ENCODE data around the gene HSPB8. TPM values are rescaled to one million over a fixed set of nuclear protein-coding genes. Genes with fewer than 3 reads are reported as not detected.
"Not testable (repeated sequence)": the region's sequence is repeated elsewhere in the genome, so short reads cannot be mapped to it uniquely, and the experiment has no call there.

The HSPB8 gene
- total and polyA plus RNA-seq, 4 experiments from 2014 or later = not detected

- no peaks in the 10 kb centered on the region for H3K27me3 ChIP-seq (ENCODE audit: insufficient read depth, low read length)
- no peak overlapping the region for H3K4me3 ChIP-seq (ENCODE audit: low read length in 2 of 2)
- no peak for DNase-seq
- Mint-ChIP-seq H3K4me3 (no peak overlapping the region), H3K9me3 (peaks cover 0 to 2% (median 0%) of the 10 kb centered on the region in 8 donors), H3K36me3 (no peaks in the 10 kb centered on the region), H3K4me1 (no peaks in the 10 kb centered on the region), H3K27me3 (peaks cover 0 to 4% of the 10 kb centered on the region in 2 donors), H3K27ac (no peak overlapping the region)
- ChIA-PET POLR2A (ENCODE audit: partially characterized antibody) (no interaction called here), CTCF (ENCODE audit: partially characterized antibody) (no interaction called here)
- no peak overlapping the region for H3K27ac ChIP-seq (ENCODE audit: low read depth, low read length)
- H3K36me3 ChIP-seq (ENCODE audit: insufficient read depth, low read length) = no peaks in the 10 kb centered on the region
- H3K9me3 ChIP-seq (ENCODE audit: control insufficient read depth in 1 of 2, low read length in 2 of 2) = no peaks in the 10 kb centered on the region
- no peaks in the 10 kb centered on the region for H3K4me1 ChIP-seq (ENCODE audit: insufficient read depth, low read length)
- intact Hi-C loops (cut with micrococcal nuclease) = no loop called here
Measured at GRCh38 chr12:119208626-119209061, 29.9 kb downstream of the HSPB8 start.

DNA sequence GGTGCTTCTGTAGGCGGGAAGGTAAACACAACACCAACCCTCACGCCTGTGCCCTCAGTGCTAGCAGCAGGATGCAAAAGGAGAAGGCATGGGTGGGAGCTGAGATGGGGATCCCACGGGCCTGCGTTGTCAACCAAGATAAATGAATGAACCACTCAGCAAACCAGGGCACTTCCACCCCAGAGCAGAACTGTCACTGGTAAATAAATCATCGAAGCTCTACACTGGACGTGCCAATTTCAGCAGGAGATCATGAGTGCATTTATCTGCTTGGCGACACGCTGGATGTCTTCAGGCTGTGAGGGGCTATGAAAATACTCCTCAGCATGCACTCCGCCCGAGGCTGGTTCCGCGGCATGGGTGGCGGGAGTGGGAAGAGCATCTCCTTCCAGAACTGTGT is 33.2 kb downstream of the HSPB8 start:
- H3K4me3 Mint-ChIP-seq = no peak overlapping the region

DNA sequence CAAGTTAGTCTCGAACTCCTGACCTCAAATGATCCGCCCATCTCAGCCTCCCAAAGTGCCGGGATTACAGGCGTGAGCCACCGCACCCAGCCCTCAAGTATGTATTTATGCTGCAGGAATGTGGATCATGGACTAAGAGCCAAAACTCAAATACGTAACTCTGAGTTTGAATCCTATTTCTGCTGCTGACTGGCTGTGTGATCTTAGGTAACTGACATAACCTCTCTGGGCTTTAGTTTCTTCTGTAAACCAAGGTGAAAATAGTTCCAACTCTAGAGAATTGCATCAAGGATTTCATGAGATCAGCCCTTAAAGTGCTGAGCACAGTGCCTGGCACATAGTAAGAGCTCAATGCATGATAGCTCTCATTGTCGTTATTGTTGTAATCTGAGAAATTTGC is 37.4 kb downstream of the HSPB8 start:
- no peak overlapping the region for H3K27ac Mint-ChIP-seq
- no peak overlapping the region for H3K4me3 Mint-ChIP-seq
- no peaks in the 10 kb centered on the region for H3K9me3 ChIP-seq (ENCODE audit: control insufficient read depth in 1 of 2, low read length in 2 of 2)
- no peaks in the 10 kb centered on the region for H3K27me3 ChIP-seq (ENCODE audit: insufficient read depth, low read length)
- no peaks in the 10 kb centered on the region for H3K4me1 ChIP-seq (ENCODE audit: insufficient read depth, low read length)
- no peak overlapping the region for H3K27ac ChIP-seq (ENCODE audit: low read depth, low read length)
- POLR2A ChIA-PET (ENCODE audit: partially characterized antibody) = no interaction called here
- H3K4me1 Mint-ChIP-seq = no peaks in the 10 kb centered on the region
- intact Hi-C loops (cut with micrococcal nuclease) = no loop called here
- H3K27me3 Mint-ChIP-seq = peaks cover 2% of the 10 kb centered on the region in 2 donors
- CTCF ChIA-PET (ENCODE audit: partially characterized antibody) = no interaction called here
- peaks cover 0 to 6% (median 0%) of the 10 kb centered on the region in 8 donors for H3K9me3 Mint-ChIP-seq
- no peak overlapping the region for H3K4me3 ChIP-seq (ENCODE audit: low read length in 2 of 2)
- no peaks in the 10 kb centered on the region for H3K36me3 ChIP-seq (ENCODE audit: insufficient read depth, low read length)
- H3K36me3 Mint-ChIP-seq = no peaks in the 10 kb centered on the region
- no peak for DNase-seq

More for the DNA sequence above, 33.2 kb downstream of the HSPB8 start:
- intact Hi-C loops (cut with micrococcal nuclease) = no loop called here
- Mint-ChIP-seq H3K36me3 (no peaks in the 10 kb centered on the region), H3K4me1 (no peaks in the 10 kb centered on the region), H3K9me3 (peaks cover 0 to 2% (median 0%) of the 10 kb centered on the region in 8 donors), H3K27me3 (no peaks in the 10 kb centered on the region), H3K27ac (no peak overlapping the region)
- POLR2A ChIA-PET (ENCODE audit: partially characterized antibody) = no interaction called here
- Histone ChIP-seq H3K4me1 (ENCODE audit: insufficient read depth, low read length) (no peaks in the 10 kb centered on the region), H3K4me3 (ENCODE audit: low read length in 2 of 2) (no peak overlapping the region), H3K9me3 (ENCODE audit: control insufficient read depth in 1 of 2, low read length in 2 of 2) (no peaks in the 10 kb centered on the region), H3K36me3 (ENCODE audit: insufficient read depth, low read length) (no peaks in the 10 kb centered on the region), H3K27ac (ENCODE audit: low read depth, low read length) (no peak overlapping the region), H3K27me3 (ENCODE audit: insufficient read depth, low read length) (no peaks in the 10 kb centered on the region)
- DNase-seq = no peak
- CTCF ChIA-PET (ENCODE audit: partially characterized antibody) = no interaction called here

- H3K36me3 ChIP-seq (ENCODE audit: insufficient read depth, low read length); H3K27me3 ChIP-seq (ENCODE audit: insufficient read depth, low read length); POLR2A ChIA-PET (ENCODE audit: partially characterized antibody); H3K9me3 Mint-ChIP-seq; H3K36me3 Mint-ChIP-seq; H3K27ac Mint-ChIP-seq; H3K4me3 ChIP-seq (ENCODE audit: low read length in 2 of 2); H3K9me3 ChIP-seq (ENCODE audit: control insufficient read depth in 1 of 2, low read length in 2 of 2); H3K27ac ChIP-seq (ENCODE audit: low read depth, low read length); H3K27me3 Mint-ChIP-seq; H3K4me1 ChIP-seq (ENCODE audit: insufficient read depth, low read length); H3K4me1 Mint-ChIP-seq; intact Hi-C loops (cut with micrococcal nuclease); H3K4me3 Mint-ChIP-seq; CTCF ChIA-PET (ENCODE audit: partially characterized antibody); DNase-seq: not testable (repeated sequence)
Measured at GRCh38 chr12:119218875-119219274, 40.1 kb downstream of the HSPB8 start.

GRCh38 chr12:119222222-119222951 is 43.7 kb downstream of the HSPB8 start:
- H3K9me3 ChIP-seq (ENCODE audit: control insufficient read depth in 1 of 2, low read length in 2 of 2) = no peaks in the 10 kb centered on the region
- POLR2A ChIA-PET (ENCODE audit: partially characterized antibody) = no interaction called here

GRCh38 chr12:119225454-119225853 is 46.7 kb downstream of the HSPB8 start:
- H3K9me3 ChIP-seq (ENCODE audit: control insufficient read depth in 1 of 2, low read length in 2 of 2) = no peaks in the 10 kb centered on the region
- CTCF ChIA-PET (ENCODE audit: partially characterized antibody) = no interaction called here
- Mint-ChIP-seq H3K27ac (no peak overlapping the region), H3K27me3 (peaks cover 3 to 4% of the 10 kb centered on the region in 2 donors), H3K4me3 (no peak overlapping the region), H3K36me3 (no peaks in the 10 kb centered on the region), H3K9me3 (peaks cover 0 to 5% (median 3%) of the 10 kb centered on the region in 8 donors), H3K4me1 (no peaks in the 10 kb centered on the region)
- POLR2A ChIA-PET (ENCODE audit: partially characterized antibody) = no interaction called here
- H3K4me1 ChIP-seq (ENCODE audit: insufficient read depth, low read length) = no peaks in the 10 kb centered on the region
- H3K27ac ChIP-seq (ENCODE audit: low read depth, low read length) = no peak overlapping the region
- no peak overlapping the region for H3K4me3 ChIP-seq (ENCODE audit: low read length in 2 of 2)
- intact Hi-C loops (cut with micrococcal nuclease) = no loop called here
- H3K27me3 ChIP-seq (ENCODE audit: insufficient read depth, low read length) = no peaks in the 10 kb centered on the region
- DNase-seq = no peak
- no peaks in the 10 kb centered on the region for H3K36me3 ChIP-seq (ENCODE audit: insufficient read depth, low read length)

More at GRCh38 chr12:119222222-119222951, 43.7 kb downstream of the HSPB8 start:
- intact Hi-C loops (cut with micrococcal nuclease) = no loop called here
- CTCF ChIA-PET (ENCODE audit: partially characterized antibody) = no interaction called here
- no peaks in the 10 kb centered on the region for H3K27me3 ChIP-seq (ENCODE audit: insufficient read depth, low read length)
- Mint-ChIP-seq H3K4me1 (no peaks in the 10 kb centered on the region), H3K4me3 (no peak overlapping the region), H3K9me3 (peaks cover 0 to 9% (median 3%) of the 10 kb centered on the region in 8 donors), H3K36me3 (no peaks in the 10 kb centered on the region), H3K27me3 (peaks cover 3 to 5% of the 10 kb centered on the region in 2 donors), H3K27ac (no peak overlapping the region)
- H3K36me3 ChIP-seq (ENCODE audit: insufficient read depth, low read length) = no peaks in the 10 kb centered on the region
- H3K4me1 ChIP-seq (ENCODE audit: insufficient read depth, low read length) = no peaks in the 10 kb centered on the region
- no peak for DNase-seq
- no peak overlapping the region for H3K27ac ChIP-seq (ENCODE audit: low read depth, low read length)
- no peak overlapping the region for H3K4me3 ChIP-seq (ENCODE audit: low read length in 2 of 2)

DNA sequence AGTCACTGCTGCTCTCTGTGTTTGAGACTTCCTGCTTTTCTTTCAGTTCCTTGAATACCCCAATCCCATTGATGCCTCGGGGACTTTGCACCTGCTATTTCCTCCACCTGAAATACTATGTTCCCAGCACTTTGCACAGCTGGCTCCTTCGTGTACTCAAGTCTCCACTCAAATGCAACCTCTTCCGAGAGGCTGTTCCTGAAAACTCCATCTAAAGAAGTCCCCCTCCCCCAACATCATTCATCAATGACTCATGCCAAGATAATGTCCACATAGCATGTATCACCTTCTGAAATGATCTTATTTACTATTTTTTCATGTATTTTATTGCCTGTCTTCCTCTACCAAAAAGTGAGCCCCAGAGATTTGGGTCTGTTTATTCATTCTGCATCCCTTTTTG is 48.6 kb downstream of the HSPB8 start:
- Histone ChIP-seq H3K36me3 (ENCODE audit: insufficient read depth, low read length) (no peaks in the 10 kb centered on the region), H3K27me3 (ENCODE audit: insufficient read depth, low read length) (no peaks in the 10 kb centered on the region), H3K4me1 (ENCODE audit: insufficient read depth, low read length) (no peaks in the 10 kb centered on the region), H3K9me3 (ENCODE audit: control insufficient read depth in 1 of 2, low read length in 2 of 2) (no peaks in the 10 kb centered on the region), H3K4me3 (ENCODE audit: low read length in 2 of 2) (no peak overlapping the region), H3K27ac (ENCODE audit: low read depth, low read length) (no peak overlapping the region)
- Mint-ChIP-seq H3K36me3 (no peaks in the 10 kb centered on the region), H3K9me3 (peaks cover 0 to 5% (median 2%) of the 10 kb centered on the region in 8 donors), H3K27ac (no peak overlapping the region), H3K4me1 (no peaks in the 10 kb centered on the region), H3K4me3 (no peak overlapping the region), H3K27me3 (peaks cover 3 to 4% of the 10 kb centered on the region in 2 donors)
- no peak for DNase-seq
- POLR2A ChIA-PET (ENCODE audit: partially characterized antibody) = no interaction called here
- intact Hi-C loops (cut with micrococcal nuclease) = no loop called here
- CTCF ChIA-PET (ENCODE audit: partially characterized antibody) = no interaction called here
